Stimulated activated CD8-positive, alpha-beta memory T cell treated with anti-CD3 and anti-CD28 coated beads, Interleukin-7, amount 100 ng/mL, for 48 hours (primary cell): ENCODE measurements around the gene KRTAP10-4.
"Not testable (repeated sequence)": the region's sequence is repeated elsewhere in the genome, so short reads cannot be mapped to it uniquely, and the experiment has no call there.

Experiments
- DNase-seq, 2 donors: peaks; one replicate each; pipeline ENCODE4 v3.0.0-alpha.2; 2020; ENCODE audit warnings: low read depth in 1 of 2; ENCODE audit errors: extremely low read depth in 1 of 2

KRTAP10-4 gene, protein sequence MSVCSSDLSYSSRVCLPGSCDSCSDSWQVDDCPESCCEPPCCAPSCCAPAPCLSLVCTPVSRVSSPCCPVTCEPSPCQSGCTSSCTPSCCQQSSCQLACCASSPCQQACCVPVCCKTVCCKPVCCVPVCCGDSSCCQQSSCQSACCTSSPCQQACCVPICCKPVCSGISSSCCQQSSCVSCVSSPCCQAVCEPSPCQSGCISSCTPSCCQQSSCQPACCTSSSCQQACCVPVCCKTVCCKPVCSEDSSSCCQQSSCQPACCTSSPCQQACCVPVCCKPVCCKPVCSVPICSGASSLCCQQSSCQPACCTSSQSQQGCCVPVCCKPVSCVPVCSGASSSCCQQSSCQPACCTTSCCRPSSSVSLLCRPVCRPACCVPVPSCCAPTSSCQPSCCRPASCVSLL

DNA sequence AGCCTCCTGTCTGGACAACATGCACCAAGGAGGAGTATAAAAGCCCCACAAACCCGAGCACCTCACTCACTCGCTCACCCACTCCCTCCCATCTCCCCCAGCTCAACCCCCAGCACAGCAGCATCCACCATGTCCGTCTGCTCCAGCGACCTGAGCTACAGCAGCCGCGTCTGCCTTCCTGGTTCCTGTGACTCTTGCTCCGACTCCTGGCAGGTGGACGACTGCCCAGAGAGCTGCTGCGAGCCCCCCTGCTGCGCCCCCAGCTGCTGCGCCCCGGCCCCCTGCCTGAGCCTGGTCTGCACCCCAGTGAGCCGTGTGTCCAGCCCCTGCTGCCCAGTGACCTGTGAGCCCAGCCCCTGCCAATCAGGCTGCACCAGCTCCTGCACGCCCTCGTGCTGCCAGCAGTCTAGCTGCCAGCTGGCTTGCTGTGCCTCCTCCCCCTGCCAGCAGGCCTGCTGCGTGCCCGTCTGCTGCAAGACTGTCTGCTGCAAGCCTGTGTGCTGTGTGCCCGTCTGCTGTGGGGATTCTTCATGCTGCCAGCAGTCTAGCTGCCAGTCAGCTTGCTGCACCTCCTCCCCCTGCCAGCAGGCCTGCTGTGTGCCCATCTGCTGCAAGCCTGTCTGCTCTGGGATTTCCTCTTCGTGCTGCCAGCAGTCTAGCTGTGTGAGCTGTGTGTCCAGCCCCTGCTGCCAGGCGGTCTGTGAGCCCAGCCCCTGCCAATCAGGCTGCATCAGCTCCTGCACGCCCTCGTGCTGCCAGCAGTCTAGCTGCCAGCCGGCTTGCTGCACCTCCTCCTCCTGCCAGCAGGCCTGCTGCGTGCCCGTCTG lies at the start of gene KRTAP10-4:
KRTAP10-4 (plus strand) TSS at position 100 of the 827 bp plus-strand sequence; CDS start at position 130, 30 bp downstream.
- DNase-seq = not testable (repeated sequence)

DNA sequence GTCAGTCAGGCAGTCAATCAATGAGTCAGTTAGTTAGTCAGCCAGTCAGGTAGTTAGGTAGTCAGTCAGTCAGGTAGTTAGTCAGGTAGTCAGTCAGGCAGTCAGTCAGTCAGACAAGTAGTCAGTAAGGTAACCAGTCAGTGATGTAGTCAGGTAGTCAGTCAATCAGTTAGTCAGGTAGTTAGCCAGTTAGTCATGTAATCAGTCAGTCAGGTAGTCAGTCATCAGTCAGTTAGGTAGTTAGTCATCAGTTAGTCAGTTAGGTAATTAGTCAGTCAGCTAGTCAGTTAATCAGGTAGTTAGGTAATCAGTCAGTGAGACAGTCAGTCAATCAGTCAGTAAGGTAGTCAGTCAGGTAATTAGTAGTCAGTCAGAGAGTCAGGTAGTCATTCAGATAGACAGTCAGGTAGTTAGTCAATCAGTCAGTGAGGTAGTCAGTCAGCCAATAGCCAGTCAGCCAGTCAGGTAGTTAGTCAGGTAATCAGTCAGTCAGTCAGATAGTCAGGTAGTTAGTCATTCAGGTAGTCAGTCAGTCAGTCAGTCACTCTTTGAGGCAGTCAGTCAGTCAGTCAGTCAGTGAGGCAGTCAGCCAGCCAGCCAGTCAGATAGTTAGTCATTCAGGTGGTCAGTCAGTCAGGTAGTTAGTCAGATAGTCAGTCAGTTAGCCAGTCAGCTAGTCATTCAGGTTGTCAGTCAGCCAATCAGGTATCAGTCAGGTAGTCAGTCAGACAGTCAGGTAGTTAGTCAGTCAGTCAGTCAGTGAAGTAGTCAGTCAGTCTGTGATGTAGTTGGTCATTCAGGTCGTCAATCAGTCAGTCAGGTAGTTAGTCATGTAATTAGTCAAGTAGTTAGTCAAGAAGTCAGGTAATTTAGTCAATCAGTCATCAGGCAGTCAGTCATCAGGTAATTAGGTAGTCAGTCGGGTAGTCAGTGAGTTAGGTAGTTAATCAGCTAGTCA lies 48.8 kb upstream of the KRTAP10-4 start:
- no peak for DNase-seq

DNA sequence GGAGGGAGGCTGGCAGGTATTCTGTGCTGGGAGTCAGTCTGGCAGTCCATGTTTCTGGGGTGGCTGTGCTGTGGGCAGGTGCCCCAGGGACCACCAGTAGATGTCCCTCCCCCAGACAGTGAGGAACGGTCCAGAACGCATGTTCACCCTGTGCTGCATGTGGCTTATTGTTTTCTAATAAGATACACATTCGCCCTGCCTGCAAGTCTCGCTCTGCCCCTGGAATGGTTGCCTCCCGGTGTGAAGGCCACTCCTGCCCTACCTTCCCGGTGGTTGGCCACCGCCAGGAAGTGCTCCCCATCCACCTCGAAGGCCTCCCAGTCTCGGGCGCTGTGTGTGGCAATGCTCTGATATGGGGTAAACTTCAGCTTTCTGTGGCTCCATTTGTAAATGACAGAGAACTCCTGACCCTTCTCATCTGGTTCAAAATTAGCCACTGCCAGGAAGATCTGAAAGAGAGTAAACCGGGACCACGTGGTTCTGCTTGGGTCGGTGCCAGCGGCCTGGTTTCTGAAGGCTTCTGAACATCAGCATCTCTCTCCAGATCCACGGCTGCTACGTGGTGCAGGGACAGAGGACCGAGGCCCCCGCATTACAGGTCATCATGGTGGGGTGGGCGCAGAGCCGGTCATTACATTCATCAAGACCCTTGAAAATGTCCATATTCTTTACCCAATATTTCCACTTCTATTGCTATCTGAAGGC lies 48.0 kb upstream of the KRTAP10-4 start:
- DNase-seq = no peak

DNA sequence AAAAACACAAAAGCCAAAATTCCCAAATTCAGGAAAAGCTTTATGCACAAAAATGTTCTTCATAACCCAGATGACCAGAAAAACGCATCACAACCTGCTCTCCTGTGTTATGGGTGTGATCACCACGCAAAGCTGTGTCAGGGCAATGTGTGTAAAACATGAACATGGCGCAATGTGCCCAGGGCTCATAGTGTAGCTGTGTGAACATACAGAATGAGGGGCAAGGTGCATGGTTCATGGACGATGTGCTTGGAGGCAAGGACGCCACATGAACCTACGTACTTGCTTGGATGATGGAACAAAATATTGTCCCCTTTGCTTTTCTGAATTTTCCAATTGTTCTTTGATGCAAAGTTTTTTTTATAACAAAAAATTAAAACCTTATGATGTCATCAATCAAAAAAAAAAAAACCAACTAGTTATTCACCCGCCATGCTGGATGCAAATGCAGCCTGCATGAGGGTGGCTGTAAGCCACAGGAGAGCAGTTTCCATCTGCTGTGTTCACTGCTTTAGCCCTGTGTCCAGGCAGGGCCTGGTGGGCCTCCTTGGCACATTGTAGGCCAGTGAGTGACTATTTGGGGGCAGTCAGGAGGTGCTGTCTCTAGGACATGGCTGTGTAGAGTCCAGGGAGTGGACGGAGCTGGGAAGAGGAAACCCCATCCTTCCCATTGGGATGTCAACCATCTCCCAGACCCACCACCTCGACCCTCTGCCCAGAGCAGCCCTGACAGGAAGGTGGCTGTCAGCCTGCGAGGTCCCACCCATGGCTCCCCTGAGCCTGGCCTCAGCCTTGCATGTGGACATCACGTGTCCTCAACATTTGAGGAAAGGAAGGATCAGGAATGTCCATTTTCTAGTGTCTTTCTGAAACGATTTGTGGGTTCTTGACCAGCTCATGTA lies 47.2 kb upstream of the KRTAP10-4 start:
- DNase-seq = no peak

DNA sequence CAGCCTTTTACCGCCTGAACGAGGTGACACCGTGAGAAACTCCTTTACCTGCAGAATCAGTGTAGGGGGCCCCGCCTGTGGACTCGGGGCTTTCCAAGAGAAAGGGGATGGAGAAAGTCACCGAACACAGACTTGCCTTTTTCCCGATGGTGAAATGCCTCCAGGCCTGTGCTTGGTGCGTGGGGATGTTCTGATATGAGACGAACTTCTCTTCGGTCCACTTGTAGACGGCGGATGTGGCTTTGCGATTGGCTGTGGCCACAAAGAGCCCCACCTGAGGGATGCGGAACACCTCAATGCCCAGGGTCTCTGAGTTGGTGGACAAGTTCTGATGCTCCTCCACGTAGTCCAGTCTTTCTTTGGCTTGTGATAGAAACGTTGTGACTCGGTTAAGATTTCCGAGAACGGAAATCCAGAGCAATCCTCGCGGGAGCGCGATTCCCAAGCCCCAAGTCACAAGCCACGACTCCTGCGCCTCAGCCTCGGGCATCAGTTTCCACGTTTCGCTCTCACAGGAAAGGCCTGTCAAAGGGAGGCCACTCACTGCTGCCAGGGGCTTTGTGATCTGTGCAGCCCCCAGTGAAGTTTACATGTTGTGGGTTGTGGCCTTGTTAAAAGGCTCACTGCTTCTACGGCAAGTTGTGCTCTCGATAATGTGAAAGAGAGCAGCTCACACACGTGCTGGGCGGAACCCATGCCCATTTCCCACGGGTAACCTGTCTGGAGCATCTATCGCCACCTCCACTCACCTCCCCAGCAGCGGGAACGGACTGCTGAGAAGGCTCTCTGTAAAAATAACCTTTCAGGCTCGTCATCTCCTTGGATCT lies 46.2 kb upstream of the KRTAP10-4 start:
- DNase-seq = no peak

DNA sequence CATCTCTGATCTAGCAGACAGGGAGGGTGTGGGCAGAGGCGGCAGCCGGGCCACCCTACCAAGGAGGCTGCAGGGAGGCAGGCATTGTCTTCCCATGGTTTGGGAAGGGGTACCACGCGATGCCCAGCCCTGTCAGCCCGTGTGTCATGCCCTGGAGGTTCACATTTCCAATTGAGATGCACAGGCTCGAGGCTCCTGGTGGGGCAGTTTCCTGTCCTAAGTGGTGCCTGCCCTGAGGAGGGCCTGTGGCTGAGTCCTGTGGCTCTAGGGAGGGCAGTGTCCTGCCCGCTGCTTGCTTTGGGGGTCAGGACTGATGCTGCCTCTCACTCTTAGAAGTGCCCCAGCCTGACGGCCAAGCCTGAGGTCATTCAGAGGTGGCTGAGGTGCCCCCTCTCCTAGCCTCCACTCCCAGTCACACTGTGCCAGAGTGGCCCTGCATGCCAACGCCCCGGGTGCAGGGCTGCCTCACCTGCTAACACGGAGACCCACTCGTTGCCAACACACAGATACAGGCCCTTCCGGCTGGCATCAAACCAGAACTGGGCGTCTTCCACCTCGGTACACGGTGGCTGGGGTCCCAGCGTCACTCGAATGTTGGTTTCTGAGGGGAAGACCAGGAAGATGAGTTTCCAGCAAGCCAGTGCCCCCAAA lies 45.4 kb upstream of the KRTAP10-4 start:
- DNase-seq = no peak

DNA sequence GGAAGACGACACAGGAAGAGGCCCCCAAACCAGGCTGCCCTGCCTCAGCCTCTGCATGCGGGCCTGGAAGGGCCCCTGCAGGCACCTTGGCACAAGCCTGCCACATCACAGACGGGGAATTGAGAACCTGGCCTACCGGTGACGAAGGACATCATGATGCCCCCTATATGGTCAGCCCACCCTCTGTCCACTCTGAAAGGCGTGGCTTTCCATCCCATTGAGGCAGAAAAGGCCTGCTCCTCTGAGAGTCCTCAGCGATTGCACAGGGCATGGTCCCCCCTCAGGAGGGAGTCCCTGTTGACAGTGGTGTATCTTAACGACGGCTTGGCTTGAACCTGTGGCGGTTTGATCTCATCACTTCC lies 44.9 kb upstream of the KRTAP10-4 start:
- no peak for DNase-seq

DNA sequence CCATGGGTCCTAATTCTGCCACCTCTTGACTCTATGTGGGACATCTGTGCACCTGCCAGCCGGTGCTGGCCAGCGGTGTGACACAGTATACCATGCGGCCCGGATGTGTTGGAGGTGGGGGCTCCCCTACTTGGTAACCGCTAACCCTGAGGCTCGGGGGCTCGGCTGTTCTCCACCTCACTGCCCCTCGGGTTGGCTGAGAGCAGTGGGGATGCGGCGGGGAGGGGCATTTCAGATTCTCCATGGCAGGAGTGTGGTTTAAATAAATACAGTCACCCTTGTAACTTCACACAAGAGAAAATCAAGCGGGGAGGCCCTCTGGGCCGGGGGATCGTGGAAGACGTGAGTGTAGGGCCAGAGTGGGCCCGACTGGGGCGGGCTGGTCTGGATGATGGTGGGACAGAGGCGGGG lies 44.5 kb upstream of the KRTAP10-4 start:
- DNase-seq = no peak

DNA sequence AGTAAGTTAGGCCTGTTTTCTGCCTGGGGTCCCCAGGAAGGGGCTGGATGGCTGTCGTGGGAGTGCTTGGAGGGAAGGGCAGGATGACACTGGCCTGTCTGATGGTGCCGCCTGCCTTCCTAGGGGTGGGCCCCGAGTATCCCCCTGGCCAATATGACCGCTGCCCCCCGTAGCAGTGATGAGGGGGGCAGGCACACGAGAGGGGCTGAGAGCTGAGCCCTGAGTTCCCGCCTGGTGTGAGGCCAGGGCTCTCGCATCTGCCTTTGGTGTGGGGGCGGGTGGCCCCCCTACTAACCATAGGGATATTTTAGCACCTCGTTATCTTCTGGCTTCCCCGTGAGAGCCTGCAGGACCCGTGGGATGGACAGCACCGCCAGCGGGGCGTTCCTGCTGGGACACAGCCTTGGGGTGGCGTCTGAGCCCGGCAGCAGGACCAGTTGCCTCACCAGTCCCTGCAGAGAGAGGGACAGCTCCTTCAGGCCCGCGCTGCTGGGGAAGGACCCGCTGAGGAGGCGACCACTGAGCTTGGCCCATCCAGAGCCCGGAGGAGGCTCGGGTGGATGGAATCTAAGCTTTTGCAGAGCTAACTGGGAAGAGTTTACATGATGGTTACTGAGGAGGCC lies 43.9 kb upstream of the KRTAP10-4 start:
- DNase-seq = no peak

DNA sequence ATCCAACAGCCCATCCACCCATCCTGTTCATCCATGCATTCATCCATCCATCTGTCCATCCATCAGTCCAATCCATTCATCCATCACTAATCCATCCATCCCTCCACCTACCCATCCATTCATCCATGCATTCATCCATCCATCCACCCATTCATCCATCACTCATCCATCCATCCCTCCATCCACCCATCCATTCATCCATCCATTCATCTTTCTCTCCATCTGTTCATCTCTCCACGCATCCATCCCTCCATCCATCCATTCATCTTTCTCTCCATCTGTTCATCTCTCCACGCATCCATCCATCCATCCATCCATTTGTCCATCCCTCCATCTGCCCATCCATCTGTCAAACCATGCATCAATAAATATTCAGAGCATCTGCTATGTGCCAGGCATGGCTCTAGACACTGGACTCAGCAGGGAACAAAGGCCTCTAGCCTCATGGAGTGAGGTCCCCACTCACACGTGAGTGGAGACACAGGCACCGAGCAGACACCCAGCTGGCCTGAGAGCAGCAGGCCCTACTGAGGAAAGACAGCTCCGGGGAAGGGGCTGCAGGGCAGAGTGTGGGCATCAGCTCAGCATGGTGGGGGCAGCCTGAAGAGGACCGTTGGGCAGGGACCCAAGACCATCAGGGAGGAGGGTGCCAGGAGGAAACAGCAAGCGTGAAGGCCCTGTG lies 43.2 kb upstream of the KRTAP10-4 start:
- no peak for DNase-seq

DNA sequence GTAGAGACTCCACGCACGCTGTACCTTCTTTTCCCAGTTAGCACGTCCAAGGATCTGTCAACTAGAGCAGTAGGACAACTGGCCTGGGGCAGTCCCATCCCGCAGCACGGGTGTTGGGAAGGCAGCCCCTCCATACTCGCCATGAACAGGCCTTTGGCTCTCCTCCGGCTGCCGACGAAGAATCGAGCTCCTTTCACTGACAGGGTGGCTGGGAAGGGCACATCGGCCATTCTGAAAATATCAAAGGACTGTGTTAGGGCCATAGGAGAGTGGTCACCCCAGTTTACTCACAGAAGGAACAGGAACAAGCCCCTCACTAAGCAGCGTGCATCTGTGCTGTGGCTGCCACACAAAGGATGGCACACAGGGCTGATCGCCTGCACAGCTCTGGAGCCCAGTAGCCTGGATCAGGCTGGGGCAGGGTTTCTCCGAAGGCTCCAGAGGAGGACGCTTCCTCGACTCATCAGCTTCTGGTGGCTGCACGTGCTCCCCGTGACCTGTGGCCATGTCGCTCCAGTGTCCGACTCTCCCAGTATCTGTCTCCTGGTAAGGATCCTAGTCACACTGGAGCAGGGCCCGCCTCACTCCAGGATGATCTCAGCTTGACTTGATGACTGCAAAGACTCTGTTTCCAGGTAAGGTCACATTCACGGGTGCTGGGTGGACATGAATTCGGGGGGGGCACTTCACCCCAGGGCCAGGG lies 42.5 kb upstream of the KRTAP10-4 start:
- no peak for DNase-seq

DNA sequence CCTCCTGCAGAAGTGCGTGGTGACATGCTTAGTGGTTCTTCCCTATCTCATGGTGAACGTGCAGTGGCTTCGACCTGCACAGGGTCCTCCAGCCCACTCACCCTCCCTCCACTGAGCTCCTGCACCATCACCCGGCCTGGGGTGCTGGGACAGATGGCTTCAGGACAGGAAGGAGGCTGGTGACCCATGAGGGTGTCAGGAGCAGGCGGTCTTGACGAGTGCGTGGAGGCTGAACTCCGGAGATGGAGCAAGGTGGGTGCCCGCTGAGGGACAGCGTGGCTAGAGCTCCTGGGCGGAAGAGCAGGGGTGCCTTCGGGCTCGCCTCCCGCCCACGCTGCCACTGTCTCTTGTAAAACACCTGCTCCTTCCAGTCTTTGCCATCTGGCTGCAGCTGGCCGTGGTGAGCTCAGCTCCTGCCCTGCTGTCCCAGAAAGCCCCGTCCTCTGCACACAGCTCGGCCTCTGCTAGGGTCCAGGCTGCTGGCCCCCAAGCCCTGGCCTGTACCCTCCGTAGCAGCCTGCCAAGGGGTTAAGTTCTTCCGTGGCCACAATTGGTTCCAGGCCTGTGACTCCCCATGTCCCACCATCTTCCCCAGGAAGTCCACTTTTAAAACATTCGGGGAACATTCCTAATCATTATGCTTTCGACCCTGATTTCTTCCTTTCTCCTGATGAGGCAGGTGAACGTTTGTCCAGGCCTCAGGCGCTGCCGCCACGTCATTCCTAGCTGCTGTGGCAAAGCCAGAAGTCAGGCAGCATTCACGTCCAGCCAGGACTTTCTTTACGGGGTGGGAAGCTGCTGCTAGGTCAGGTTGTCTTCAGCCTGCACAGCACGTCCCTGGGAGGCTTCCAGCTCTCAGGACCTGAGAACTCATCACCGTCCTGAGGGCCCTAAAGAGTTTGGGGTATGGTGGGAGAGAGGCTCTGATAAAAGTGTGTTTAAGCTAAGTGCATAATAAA lies 41.6 kb upstream of the KRTAP10-4 start:
- DNase-seq = no peak

DNA sequence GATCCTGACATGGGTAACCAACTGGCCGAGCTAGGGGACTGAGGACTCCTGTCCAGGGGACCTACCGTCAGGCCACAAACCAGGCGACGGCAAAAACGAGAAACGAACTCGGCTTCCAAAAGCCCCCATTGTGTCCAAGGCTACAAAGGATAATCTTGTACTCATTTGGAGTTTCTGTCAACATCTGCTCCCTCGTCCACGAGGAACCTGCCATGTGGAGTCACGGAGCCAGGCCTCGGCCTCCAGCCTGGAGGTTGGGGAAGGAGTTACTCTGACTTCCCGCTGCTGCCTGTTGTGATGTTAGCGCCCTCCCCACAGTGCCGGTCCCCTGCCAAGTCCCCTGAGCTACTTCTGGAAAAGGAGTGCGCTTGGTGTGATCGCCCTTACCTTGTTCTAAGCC lies 40.8 kb upstream of the KRTAP10-4 start:
- DNase-seq = no peak

DNA sequence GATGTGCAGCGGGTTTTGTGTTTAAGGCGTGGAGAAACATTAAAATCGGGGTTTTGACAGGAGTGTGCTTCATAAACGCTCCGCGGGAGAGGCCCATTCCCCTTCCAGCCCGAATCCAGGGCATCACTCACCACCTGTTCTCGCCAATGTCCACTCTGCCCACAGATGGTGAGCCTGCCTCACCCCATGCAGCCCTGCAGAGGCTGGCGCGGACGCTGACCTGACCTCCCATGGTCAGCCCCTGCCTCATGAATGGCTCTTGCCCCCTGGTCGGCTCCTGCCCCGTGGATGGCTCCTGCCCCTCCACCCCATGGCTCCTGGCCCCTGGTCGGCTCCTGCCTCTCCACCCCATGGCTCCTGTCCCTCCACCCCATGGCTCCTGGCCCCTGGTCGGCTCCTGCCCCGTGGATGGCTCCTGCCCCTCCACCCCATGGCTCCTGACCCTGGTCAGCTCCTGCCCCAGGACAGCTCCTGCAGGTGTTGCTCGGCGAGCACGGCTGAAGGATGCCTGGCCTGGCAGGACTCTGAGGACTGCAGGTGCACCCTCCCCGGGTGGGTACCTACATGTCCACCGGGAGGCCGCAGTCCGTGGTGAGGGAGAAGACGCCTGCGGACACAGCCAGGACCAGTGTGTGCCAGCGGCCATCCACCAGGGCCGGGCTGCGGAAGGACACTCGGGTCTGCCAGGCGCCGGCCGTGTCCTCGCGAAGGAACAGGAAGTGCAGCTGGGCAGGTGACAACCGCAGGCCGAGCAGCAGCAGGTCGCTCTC lies 40.2 kb upstream of the KRTAP10-4 start:
- no peak for DNase-seq
